H9 (cell line): ENCODE results near the gene SLC24A3. TPM values are rescaled to one million over a fixed set of nuclear protein-coding genes. Genes with fewer than 3 reads are reported as not detected.

ENCODE experiments used
- DNase-seq: peaks from one replicate; pipeline ENCODE4 v3.0.0-alpha.2; 2017
- H2AFZ ChIP-seq: one replicate; pipeline ENCODE4 v1.6.1; 2013; ENCODE audit warnings: mild to moderate bottlenecking, low read length, control low read depth, moderate library complexity
- H2AK5ac ChIP-seq: 2 replicates; pipeline ENCODE4 v1.6.1; 2013; ENCODE audit warnings: low read length, control low read depth, mixed read lengths; ENCODE audit not compliant: insufficient read length
- H2BK120ac ChIP-seq: one replicate; pipeline ENCODE4 v1.6.1; 2013; ENCODE audit warnings: low read depth, mild to moderate bottlenecking, low read length, control low read depth, inconsistent platforms; ENCODE audit not compliant: poor library complexity, severe bottlenecking
- H2BK12ac ChIP-seq: 2 replicates; pipeline ENCODE4 v1.6.1; 2013; ENCODE audit warnings: low read length, control low read depth, mixed read lengths, low read depth; ENCODE audit not compliant: insufficient read length
- H2BK15ac ChIP-seq: 2 replicates; pipeline ENCODE4 v1.6.1; 2013; ENCODE audit warnings: low read depth, low read length, control low read depth
- H2BK20ac ChIP-seq: one replicate; pipeline ENCODE4 v1.6.1; 2013; ENCODE audit warnings: low read depth, mild to moderate bottlenecking, low read length, control low read depth, inconsistent platforms; ENCODE audit not compliant: poor library complexity, severe bottlenecking
- H2BK5ac ChIP-seq: 2 replicates; pipeline ENCODE4 v1.6.1; 2013; ENCODE audit warnings: low read length, control low read depth, mixed read lengths; ENCODE audit not compliant: insufficient read length
- H3K14ac ChIP-seq: 2 replicates; pipeline ENCODE4 v1.6.1; 2013; ENCODE audit warnings: low read length, control low read depth; ENCODE audit not compliant: insufficient read depth
- H3K18ac ChIP-seq: 2 replicates; pipeline ENCODE4 v1.6.1; 2013; ENCODE audit warnings: low read depth, mild to moderate bottlenecking, mixed read lengths, low read length, control low read depth; ENCODE audit not compliant: insufficient read length
- H3K23ac ChIP-seq: 2 replicates; pipeline ENCODE4 v1.6.1; 2013; ENCODE audit warnings: low read length, control low read depth, mixed read lengths, low read depth; ENCODE audit not compliant: insufficient read length
- H3K23me2 ChIP-seq: 2 replicates; pipeline ENCODE4 v1.6.1; 2013; ENCODE audit warnings: low read depth, mild to moderate bottlenecking, mixed read lengths, low read length, control low read depth; ENCODE audit not compliant: insufficient read length, poor library complexity, severe bottlenecking
- H3K27ac ChIP-seq: 2 replicates; pipeline ENCODE4 v1.5.1; 2013; ENCODE audit warnings: low read length, control low read depth, mixed read lengths, low read depth; ENCODE audit not compliant: insufficient read length
- H3K27me3 ChIP-seq: 2 replicates; pipeline ENCODE4 v1.6.1; 2013; ENCODE audit warnings: low read length, control low read depth, inconsistent platforms; ENCODE audit not compliant: insufficient read depth
- H3K4ac ChIP-seq: 2 replicates; pipeline ENCODE4 v1.6.1; 2013; ENCODE audit warnings: low read depth, mild to moderate bottlenecking, control low read depth, inconsistent platforms, low read length, moderate library complexity
- H3K4me1 ChIP-seq: 2 replicates; pipeline ENCODE4 v1.6.1; 2013; ENCODE audit warnings: low read length, control low read depth, inconsistent platforms; ENCODE audit not compliant: insufficient read depth
- H3K4me2 ChIP-seq: 2 replicates; pipeline ENCODE4 v1.6.1; 2013; ENCODE audit warnings: low read length, control low read depth, mixed read lengths; ENCODE audit not compliant: insufficient read length, insufficient read depth
- H3K56ac ChIP-seq: 2 replicates; pipeline ENCODE4 v1.6.1; 2013; ENCODE audit warnings: low read depth, mild to moderate bottlenecking, mixed read lengths, low read length, control low read depth; ENCODE audit not compliant: insufficient read length
- H3K79me1 ChIP-seq: 2 replicates; pipeline ENCODE4 v1.6.1; 2013; ENCODE audit warnings: low read depth, mild to moderate bottlenecking, moderate library complexity, low read length, control low read depth, inconsistent platforms; ENCODE audit not compliant: insufficient read depth, poor library complexity, severe bottlenecking
- H3K79me2 ChIP-seq: 2 replicates; pipeline ENCODE4 v1.6.1; 2013; ENCODE audit warnings: low read length, control low read depth, inconsistent platforms; ENCODE audit not compliant: insufficient read depth
- H3K9ac ChIP-seq: 2 replicates; pipeline ENCODE4 v1.6.1; 2013; ENCODE audit warnings: low read length, control low read depth, mixed read lengths; ENCODE audit not compliant: insufficient read length; ENCODE audit errors: extremely low read depth
- H3K9me3 ChIP-seq: one replicate; pipeline ENCODE4 v1.6.1; 2013; ENCODE audit warnings: low read depth, low read length, inconsistent platforms; ENCODE audit not compliant: control insufficient read depth
- H3T11ph ChIP-seq: one replicate; pipeline ENCODE4 v1.6.1; 2013; ENCODE audit warnings: mild to moderate bottlenecking, low read length, control low read depth, inconsistent platforms
- H4K20me1 ChIP-seq: one replicate; pipeline ENCODE4 v1.6.1; 2013; ENCODE audit not compliant: control insufficient read depth, insufficient read length, insufficient read depth
- H4K5ac ChIP-seq: 2 replicates; pipeline ENCODE4 v1.6.1; 2013; ENCODE audit warnings: low read depth, mild to moderate bottlenecking, mixed read lengths, low read length, control low read depth; ENCODE audit not compliant: insufficient read length
- H4K8ac ChIP-seq: replicated peaks from 2 replicates; pipeline ENCODE4 v1.6.1; 2013; ENCODE audit warnings: low read length, control low read depth, mixed read lengths, low read depth; ENCODE audit not compliant: insufficient read length
- H4K91ac ChIP-seq: 2 replicates; pipeline ENCODE4 v1.6.1; 2013; ENCODE audit warnings: low read depth, mild to moderate bottlenecking, moderate library complexity, mixed read lengths, low read length, control low read depth; ENCODE audit not compliant: insufficient read length
- H3K27ac Mint-ChIP-seq, 3 experiments: 2 replicates in 2 of 3; 3 replicates in 1 of 3; pipeline ENCODE4 v1.8.0; 2020 to 2021; ENCODE audit warnings: mixed read lengths in 3 of 3, mild to moderate bottlenecking in 1 of 3, moderate library complexity in 1 of 3
- H3K27me3 Mint-ChIP-seq: 2 replicates; pipeline ENCODE4 v1.8.0; 2021; ENCODE audit warnings: low read depth, mild to moderate bottlenecking, moderate library complexity, mixed read lengths
- H3K36me3 Mint-ChIP-seq, 3 experiments: 2 replicates in 2 of 3; 3 replicates in 1 of 3; pipeline ENCODE4 v1.8.0; 2020 to 2021; ENCODE audit warnings: low read depth in 3 of 3, mixed read lengths in 3 of 3; ENCODE audit not compliant: insufficient read depth in 1 of 3
- H3K4me1 Mint-ChIP-seq, 2 experiments: 2 replicates each; pipeline ENCODE4 v1.8.0; 2020; ENCODE audit warnings: mixed read lengths in 2 of 2
- H3K4me3 Mint-ChIP-seq, 2 experiments: 2 replicates in 1 of 2; 3 replicates in 1 of 2; pipeline ENCODE4 v1.8.0; 2020 to 2021; ENCODE audit warnings: mild to moderate bottlenecking in 2 of 2, mixed read lengths in 2 of 2, moderate library complexity in 1 of 2
- H3K9me3 Mint-ChIP-seq, 2 experiments: 2 replicates in 1 of 2; 3 replicates in 1 of 2; pipeline ENCODE4 v1.8.0; 2020; ENCODE audit warnings: mild to moderate bottlenecking in 2 of 2, mixed read lengths in 2 of 2, moderate library complexity in 1 of 2
- CTCF ChIP-seq: fragments of 200-600 bp; sonication (generic); conservative IDR thresholded peaks from 3 replicates; pipeline ENCODE4 v1.8.0; 2021; ENCODE audit warnings: antibody characterized with exemption, mild to moderate bottlenecking
- WGBS: extraction: QIAGEN DNeasy Blood & Tissue Kit; methylation state at CpG from one replicate; pipeline ENCODE4 v1.1.7; 2013; ENCODE audit warnings: missing lambda C conversion rate, low lambda C conversion rate, mixed read lengths; ENCODE audit not compliant: insufficient read length; ENCODE audit errors: extremely low coverage; 5-methylcytosine and 5-hydroxymethylcytosine counted together
- total RNA-seq: library from RNA; stranded (reverse); gene quantifications from 2 replicates; pipeline ENCODE4 v1.2.1, GENCODE V29; 2021

SLC24A3 gene
- total RNA-seq, 1 experiment from 2014 or later: 0.83 TPM

- Histone ChIP-seq H3K56ac (no peak overlapping the region), H2BK15ac (no peak overlapping the region), H3K4me2 (no peak overlapping the region), H2BK12ac (no peak overlapping the region), H2BK20ac (no peak overlapping the region), H3K4me1 (no peaks in the 10 kb centered on the region), H2BK5ac (no peak overlapping the region), H3K23me2 (no peaks in the 10 kb centered on the region), H3K27ac (no peak overlapping the region), H4K8ac (no peak overlapping the region), H4K5ac (no peak overlapping the region), H2BK120ac (no peak overlapping the region), H3K4ac (no peak overlapping the region), H2AFZ (no peak overlapping the region), H3K9me3 (no peaks in the 10 kb centered on the region), H3K27me3 (no peaks in the 10 kb centered on the region), H3K79me1 (no peaks in the 10 kb centered on the region), H3T11ph (no peak overlapping the region), H4K20me1 (no peaks in the 10 kb centered on the region), H3K9ac (no peak overlapping the region), H3K23ac (no peak overlapping the region), H2AK5ac (no peak overlapping the region), H4K91ac (no peak overlapping the region), H3K14ac (no peak overlapping the region), H3K18ac (no peak overlapping the region), H3K79me2 (no peaks in the 10 kb centered on the region)
- DNase-seq: no peak
- no peak for TF ChIP-seq CTCF
- WGBS: 100% methylated on average over 1 of the region's 12 CpGs
- Mint-ChIP-seq H3K4me3 (no peak overlapping the region), H3K27me3 (no peaks in the 10 kb centered on the region; the same call in 1 of the 2 replicates), H3K27ac (no peak overlapping the region), H3K9me3 (no peaks in the 10 kb centered on the region), H3K4me1 (peaks cover under 1 to 5% of the 10 kb centered on the region in 2 experiments; a peak in 2 of 4 replicates), H3K36me3 (peaks cover 0 to 1% (median 0%) of the 10 kb centered on the region in 3 experiments; a peak in 1 of 7 replicates)
These were observed 109.9 kb downstream of the SLC24A3 start for GRCh38 chr20:19322061-19322985.
